Prostate gland (tissue), 2 donors: ENCODE data around the gene IFT25. TPM values are rescaled to one million over a fixed set of nuclear protein-coding genes. Genes with fewer than 3 reads are reported as not detected.

Experiments
- DNase-seq: peaks from one replicate; pipeline ENCODE4 v3.0.0-alpha.2; 2019; ENCODE audit warnings: low spot score
- H3K27ac ChIP-seq, 2 donors: fragments of 200-600 bp; sonication (generic); 2 replicates each; pipeline ENCODE4 v1.5.1; 2017 to 2019
- H3K27me3 ChIP-seq: fragments of 200-600 bp; sonication (generic); replicated peaks from 2 replicates; pipeline ENCODE4 v1.5.1; 2019; ENCODE audit not compliant: insufficient read depth
- H3K36me3 ChIP-seq, 2 donors: fragments of 200-600 bp; sonication (generic); 1 replicate in 1 of 2; 2 replicates in 1 of 2; pipeline versions ENCODE4 v1.5.1 to v1.8.1; 2017 to 2019
- H3K4me1 ChIP-seq: fragments of 200-600 bp; sonication (generic); replicated peaks from 2 replicates; pipeline ENCODE4 v1.5.1; 2019
- H3K4me3 ChIP-seq, 2 donors: fragments of 200-600 bp; sonication (generic); 2 replicates each; pipeline ENCODE4 v1.5.1; 2017 to 2019
- H3K9me3 ChIP-seq: fragments of 200-600 bp; sonication (generic); 2 replicates; pipeline ENCODE4 v1.5.1; 2017
- CTCF ChIP-seq, 4 experiments: fragments of 200-600 bp in 2 of 4; fragments of 450-650 bp in 2 of 4; sonication (generic) in 2 of 4; IDR thresholded peaks; 1 replicate in 3 of 4; 2 replicates in 1 of 4; pipeline ENCODE4 v1.5.1; 2016 to 2019; ENCODE audit warnings: antibody characterized with exemption in 4 of 4, mild to moderate bottlenecking in 2 of 4, moderate library complexity in 2 of 4
- POLR2A ChIP-seq: fragments of 450-650 bp; IDR thresholded peaks from one replicate; pipeline ENCODE4 v1.6.1; 2016; ENCODE audit warnings: antibody characterized with exemption, mild to moderate bottlenecking
- POLR2AphosphoS5 ChIP-seq: sonication (generic); formaldehyde crosslinking; IDR thresholded peaks from one replicate; pipeline ENCODE4 v1.6.1; 2017; ENCODE audit warnings: antibody characterized with exemption
- WGBS: methylation state at CpG from one replicate; pipeline ENCODE4 v1.1.5; 2018; 5-methylcytosine and 5-hydroxymethylcytosine counted together
- intact Hi-C: fragments of 100-400 bp; cut with DNase I; formaldehyde crosslinking; loops from one replicate; pipeline ENCODE4 v1.14.2; 2022
- total RNA-seq, 2 donors: library from RNA; depleted of rRNA; stranded (reverse); fragments of >200 nt; gene quantifications; one replicate each; pipeline ENCODE4 v1.1.0, GENCODE V29; 2016

The IFT25 gene
- total RNA-seq, 2 donors from 2014 or later = 13.7 to 18.9 TPM

DNA sequence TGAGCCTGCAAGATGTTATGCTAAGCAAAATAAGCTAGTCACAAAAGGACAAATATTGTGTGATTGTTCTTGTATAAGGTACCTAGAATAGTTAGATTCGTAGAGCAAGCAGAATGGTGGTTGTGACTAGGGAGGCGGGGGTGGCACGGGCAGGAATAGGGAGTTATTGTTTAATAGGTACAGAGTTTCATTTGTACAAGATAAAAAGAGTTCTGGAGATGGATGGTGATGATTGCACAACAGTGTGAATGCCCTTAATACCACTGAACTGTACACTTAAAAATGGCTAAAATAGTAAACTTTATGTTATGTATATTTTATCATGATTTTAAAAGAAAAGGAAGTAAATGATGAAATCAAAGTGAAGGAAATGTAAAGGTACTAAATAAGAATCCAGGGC lies 21.3 kb upstream of the IFT25 start:
- Histone ChIP-seq H3K27me3 (no peaks in the 10 kb centered on the region), H3K4me3 (no peak overlapping the region), H3K36me3 (peaks cover 0 to 18% of the 10 kb centered on the region in 2 donors), H3K9me3 (no peaks in the 10 kb centered on the region), H3K4me1 (no peaks in the 10 kb centered on the region), H3K27ac (no peak overlapping the region)
- intact Hi-C loops = no loop called here
- no peak for TF ChIP-seq POLR2A
- TF ChIP-seq POLR2AphosphoS5 = no peak
- TF ChIP-seq CTCF (IDR thresholded peaks at IDR 0.05) = no peak
- WGBS = 73% methylated on average over 3 of the region's 3 CpGs
- DNase-seq = no peak

GRCh38 chr1:53964109-53964508 lies 18.6 kb upstream of the IFT25 start:
- no peak overlapping the region for H3K4me3 ChIP-seq
- no peaks in the 10 kb centered on the region for H3K27me3 ChIP-seq
- 85% methylated on average over 5 of the region's 5 CpGs for WGBS
- no peaks in the 10 kb centered on the region for H3K4me1 ChIP-seq
- no peak overlapping the region for H3K27ac ChIP-seq
- no peaks in the 10 kb centered on the region for H3K9me3 ChIP-seq
- intact Hi-C loops = no loop called here
- H3K36me3 ChIP-seq = peaks cover 0 to 18% of the 10 kb centered on the region in 2 donors
- no peak for DNase-seq
- TF ChIP-seq CTCF (IDR thresholded peaks at IDR 0.05) (no peak), POLR2AphosphoS5 (no peak), POLR2A (no peak)

- H3K4me3 ChIP-seq = no peak overlapping the region
- 88% methylated on average over 4 of the region's 4 CpGs for WGBS
- no peak for DNase-seq
- H3K27me3 ChIP-seq = no peaks in the 10 kb centered on the region
- TF ChIP-seq POLR2AphosphoS5 (no peak), POLR2A (no peak), CTCF (IDR thresholded peaks at IDR 0.05) (no peak)
- H3K4me1 ChIP-seq = no peaks in the 10 kb centered on the region
- no peak overlapping the region for H3K27ac ChIP-seq
- intact Hi-C loops = no loop called here
- H3K9me3 ChIP-seq = no peaks in the 10 kb centered on the region
- peaks cover 0 to 18% of the 10 kb centered on the region in 2 donors for H3K36me3 ChIP-seq
These were observed 18.0 kb upstream of the IFT25 start for GRCh38 chr1:53963460-53963859.

GRCh38 chr1:53962395-53962794 lies 16.9 kb upstream of the IFT25 start:
- Histone ChIP-seq H3K4me1 (peaks cover 1% of the 10 kb centered on the region), H3K27me3 (no peaks in the 10 kb centered on the region), H3K9me3 (no peaks in the 10 kb centered on the region), H3K27ac (no peak overlapping the region), H3K36me3 (peaks cover 0 to 8% of the 10 kb centered on the region in 2 donors), H3K4me3 (no peak overlapping the region)
- DNase-seq = no peak
- no peak for TF ChIP-seq CTCF (IDR thresholded peaks at IDR 0.05)
- no peak for TF ChIP-seq POLR2A
- no peak for TF ChIP-seq POLR2AphosphoS5
- WGBS = 97% methylated on average over 4 of the region's 4 CpGs
- intact Hi-C loops = no loop called here

DNA sequence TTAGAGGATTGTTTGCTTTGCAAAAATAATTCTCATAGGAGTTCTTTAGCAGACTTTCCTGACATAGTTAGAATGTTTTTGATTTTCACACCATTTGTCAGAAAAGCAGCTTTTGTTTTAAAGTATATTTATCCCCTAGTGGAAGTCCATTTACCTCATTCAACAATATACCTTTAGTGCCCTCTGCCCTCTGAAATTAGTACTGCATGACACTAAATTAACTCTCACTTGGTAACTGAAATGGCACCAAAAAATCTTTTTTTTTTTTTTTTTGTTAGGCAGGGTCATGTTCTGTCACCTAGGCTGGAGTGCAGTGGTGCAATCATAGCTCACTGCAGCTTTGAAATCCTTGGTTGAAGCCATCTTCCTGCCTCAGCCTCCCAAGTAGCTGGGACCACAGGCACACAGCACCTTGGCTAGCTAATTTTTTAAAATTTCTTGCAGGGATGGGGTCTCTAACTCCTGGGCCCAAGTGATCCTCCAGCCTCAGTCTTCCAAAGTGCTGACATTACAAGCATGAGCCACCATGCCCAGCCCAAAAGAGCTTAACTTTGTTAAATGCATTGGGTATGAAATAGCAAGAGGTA lies 14.3 kb upstream of the IFT25 start:
- Histone ChIP-seq H3K4me3 (no peak overlapping the region), H3K36me3 (no peaks in the 10 kb centered on the region), H3K27me3 (no peaks in the 10 kb centered on the region), H3K27ac (no peak overlapping the region), H3K9me3 (no peaks in the 10 kb centered on the region), H3K4me1 (peaks cover 6% of the 10 kb centered on the region)
- intact Hi-C loops = no loop called here
- no peak for TF ChIP-seq POLR2A
- no peak for TF ChIP-seq POLR2AphosphoS5
- peak; percentile 12 to 79 (median 64) for TF ChIP-seq CTCF (IDR thresholded peaks at IDR 0.05)
- no peak for DNase-seq
